ENCODE results near the gene E2F2.
A peak's percentile ranks its signal among the peaks of the same experiment; 100 is the strongest.

The E2F2 gene

GRCh38 chr1:23481026-23481597 lies 49.9 kb downstream of the E2F2 start:
- H3K4me3 ChIP-seq (ENCODE audit: low read depth, low read length), result no peak overlapping the region
- H3K27ac ChIP-seq (ENCODE audit: extremely low read depth, low read depth, low read length), result no peak overlapping the region
- ChIA-PET POLR2A (interaction anchor here (0.6 kb wide), 1 partner anchor 1289 kb away, joined by 3 read pairs; no protein-coding TSS in a partner anchor), CTCF (interaction anchor here (7.5 kb wide), 1 partner anchor 15 kb away, joined by 72 read pairs; no protein-coding TSS in a partner anchor)
- TF ChIP-seq ZNF211 (tag by site-specific recombination; IDR thresholded peaks at IDR 0.05; ENCODE audit: low read depth) (no peak), ZNF146 (tag by site-specific recombination; IDR thresholded peaks at IDR 0.05) (no peak), ZNF548 (tag by site-specific recombination; IDR thresholded peaks at IDR 0.05) (no peak), ZNF48 (tag by site-specific recombination; IDR thresholded peaks at IDR 0.05) (no peak), EGR2 (tag by site-specific recombination; IDR thresholded peaks at IDR 0.05; ENCODE audit: low read depth) (no peak), ZNF214 (tag by site-specific recombination; IDR thresholded peaks at IDR 0.05; ENCODE audit: borderline replicate concordance) (no peak), ZNF544 (tag by site-specific recombination; IDR thresholded peaks at IDR 0.05) (no peak), ZNF37A (tag by site-specific recombination; IDR thresholded peaks at IDR 0.05) (no peak), ZNF114 (tag by site-specific recombination; IDR thresholded peaks at IDR 0.05) (no peak), ZNF501 (tag by site-specific recombination; IDR thresholded peaks at IDR 0.05) (no peak), ZIC2 (tag by site-specific recombination; IDR thresholded peaks at IDR 0.05) (no peak)
- H3K9me3 ChIP-seq (ENCODE audit: control insufficient read depth, insufficient read depth, low read depth, low read length), result no peaks in the 10 kb centered on the region
- no peaks in the 10 kb centered on the region for H3K36me3 ChIP-seq (ENCODE audit: control insufficient read depth in 2 of 2, insufficient read depth in 1 of 2, low read length in 2 of 2)
- H3K4me1 ChIP-seq (ENCODE audit: control insufficient read depth, insufficient read depth, low read length), result 0 out of 2 replicates have a peak, but pooled peaks cover 2% of the 10 kb centered on the region

- H3K4me3 ChIP-seq (ENCODE audit: low read depth, low read length), result no peak overlapping the region
- ChIA-PET POLR2A (no interaction called here), CTCF (interaction anchor here (0.5 to 7.5 kb wide), 2 partner anchors 9 to 16 kb away, joined by 3 to 72 read pairs; no protein-coding TSS in a partner anchor)
- no peaks in the 10 kb centered on the region for H3K9me3 ChIP-seq (ENCODE audit: control insufficient read depth, insufficient read depth, low read depth, low read length)
- H3K27ac ChIP-seq (ENCODE audit: extremely low read depth, low read depth, low read length), result no peak overlapping the region
- no peaks in the 10 kb centered on the region for H3K36me3 ChIP-seq (ENCODE audit: control insufficient read depth in 2 of 2, insufficient read depth in 1 of 2, low read length in 2 of 2)
- H3K4me1 ChIP-seq (ENCODE audit: control insufficient read depth, insufficient read depth, low read length), result 0 out of 2 replicates have a peak, but pooled peaks cover 2% of the 10 kb centered on the region
- TF ChIP-seq PRDM10 (tag by site-specific recombination; IDR thresholded peaks at IDR 0.05) (peak; percentile 89), KLF9 (tag by site-specific recombination; IDR thresholded peaks at IDR 0.05; ENCODE audit: low read depth) (peak; percentile 40; the same call in 1 of the 2 replicates), KLF10 (tag by site-specific recombination; IDR thresholded peaks at IDR 0.05) (0 out of 2 replicates have a peak, but pooled peaks have one; percentile 28), ZNF157 (tag by site-specific recombination; IDR thresholded peaks at IDR 0.05) (no peak), ZFP37 (tag by site-specific recombination; IDR thresholded peaks at IDR 0.05) (no peak)
Measured at GRCh38 chr1:23480187-23481025, 50.6 kb downstream of the E2F2 start.

GRCh38 chr1:23479666-23479941 lies 51.4 kb downstream of the E2F2 start:
- CTCF ChIA-PET, result interaction anchor here (1.0 kb wide), 1 partner anchor 18 kb away, joined by 4 read pairs; no protein-coding TSS in a partner anchor
- Histone ChIP-seq H3K9me3 (ENCODE audit: control insufficient read depth, insufficient read depth, low read depth, low read length) (no peaks in the 10 kb centered on the region), H3K4me1 (ENCODE audit: control insufficient read depth, insufficient read depth, low read length) (0 out of 2 replicates have a peak, but pooled peaks cover 2% of the 10 kb centered on the region), H3K27ac (ENCODE audit: extremely low read depth, low read depth, low read length) (no peak overlapping the region), H3K36me3 (ENCODE audit: control insufficient read depth in 2 of 2, insufficient read depth in 1 of 2, low read length in 2 of 2) (no peaks in the 10 kb centered on the region), H3K4me3 (ENCODE audit: low read depth, low read length) (no peak overlapping the region)
- TF ChIP-seq ZNF211 (tag by site-specific recombination; IDR thresholded peaks at IDR 0.05; ENCODE audit: low read depth) (no peak), KLF7 (tag by site-specific recombination; IDR thresholded peaks at IDR 0.05; ENCODE audit: borderline replicate concordance) (no peak), ZFP37 (tag by site-specific recombination; IDR thresholded peaks at IDR 0.05) (no peak), MEIS1 (CRISPR knock-in tag; IDR thresholded peaks at IDR 0.05; ENCODE audit: borderline replicate concordance) (no peak), PRDM6 (tag by site-specific recombination; IDR thresholded peaks at IDR 0.05) (no peak), ZBTB7A (tag by site-specific recombination; IDR thresholded peaks at IDR 0.05; ENCODE audit: low read depth) (no peak), ZNF23 (tag by site-specific recombination; IDR thresholded peaks at IDR 0.05; ENCODE audit: borderline replicate concordance) (no peak)
- POLR2A ChIA-PET, result interaction anchor here (0.5 kb wide), 1 partner anchor 61 kb away, joined by 5 read pairs; no protein-coding TSS in a partner anchor
